GM19324 (cell line): ENCODE measurements around the gene AFAP1L2.

Experiments
- ATAC-seq: cut with Tn5 transposase; IDR thresholded peaks from one replicate; pipeline ENCODE4 v1.9.1; 2021; ENCODE audit warnings: mild to moderate bottlenecking, moderate library complexity; ENCODE audit not compliant: unreplicated experiment, low FRiP score

Gene AFAP1L2

GRCh38 chr10:114316744-114317143 is 87.6 kb downstream of the AFAP1L2 start:
- ATAC-seq: no peak

- ATAC-seq: no peak
These were observed 88.5 kb downstream of the AFAP1L2 start for GRCh38 chr10:114315566-114316420.

GRCh38 chr10:114313866-114314265 is 90.4 kb downstream of the AFAP1L2 start:
- no peak for ATAC-seq

- no peak for ATAC-seq
These were observed 91.2 kb downstream of the AFAP1L2 start for GRCh38 chr10:114313139-114313538.

GRCh38 chr10:114311496-114312209 is 92.6 kb downstream of the AFAP1L2 start:
- ATAC-seq: no peak

- ATAC-seq: no peak
These were observed 93.3 kb downstream of the AFAP1L2 start for GRCh38 chr10:114311023-114311422.

- ATAC-seq: no peak
These were observed 94.0 kb downstream of the AFAP1L2 start for GRCh38 chr10:114310346-114310745.

GRCh38 chr10:114309364-114309651 is 95.0 kb downstream of the AFAP1L2 start:
- ATAC-seq: no peak

GRCh38 chr10:114308531-114309363 is 95.6 kb downstream of the AFAP1L2 start:
- ATAC-seq: no peak

GRCh38 chr10:114307731-114308130 is 96.6 kb downstream of the AFAP1L2 start:
- ATAC-seq: no peak

GRCh38 chr10:114306116-114306973 is 98.0 kb downstream of the AFAP1L2 start:
- no peak for ATAC-seq

GRCh38 chr10:114305521-114305925 is 98.8 kb downstream of the AFAP1L2 start:
- ATAC-seq: no peak

- ATAC-seq: no peak
These were observed 99.5 kb downstream of the AFAP1L2 start for GRCh38 chr10:114304571-114305421.

GRCh38 chr10:114304017-114304570 is 100.2 kb downstream of the AFAP1L2 start:
- peak; percentile 63 for ATAC-seq

GRCh38 chr10:114303556-114303955 is 100.7 kb downstream of the AFAP1L2 start:
- peak; percentile 12 for ATAC-seq

GRCh38 chr10:114301951-114302710 is 102.2 kb downstream of the AFAP1L2 start:
- ATAC-seq: no peak

GRCh38 chr10:114301177-114301576 is 103.1 kb downstream of the AFAP1L2 start:
- no peak for ATAC-seq

GRCh38 chr10:114300036-114300645 is 104.2 kb downstream of the AFAP1L2 start:
- ATAC-seq: no peak
